GM21423 (cell line): ENCODE results near the gene GDPD5.

ENCODE experiments used
- ATAC-seq: cut with Tn5 transposase; IDR thresholded peaks from one replicate; pipeline ENCODE4 v1.9.1; 2021; ENCODE audit warnings: mild to moderate bottlenecking, moderate library complexity; ENCODE audit not compliant: unreplicated experiment

The GDPD5 gene

GRCh38 chr11:75474240-75474639 lies 51.5 kb downstream of the GDPD5 start:
- ATAC-seq, result no peak

- no peak for ATAC-seq
Observed at GRCh38 chr11:75473684-75474083, 52.1 kb downstream of the GDPD5 start.

GRCh38 chr11:75472081-75472732 lies 53.5 kb downstream of the GDPD5 start:
- ATAC-seq, result no peak

- ATAC-seq, result no peak
Observed at GRCh38 chr11:75471176-75471973, 54.4 kb downstream of the GDPD5 start.

DNA sequence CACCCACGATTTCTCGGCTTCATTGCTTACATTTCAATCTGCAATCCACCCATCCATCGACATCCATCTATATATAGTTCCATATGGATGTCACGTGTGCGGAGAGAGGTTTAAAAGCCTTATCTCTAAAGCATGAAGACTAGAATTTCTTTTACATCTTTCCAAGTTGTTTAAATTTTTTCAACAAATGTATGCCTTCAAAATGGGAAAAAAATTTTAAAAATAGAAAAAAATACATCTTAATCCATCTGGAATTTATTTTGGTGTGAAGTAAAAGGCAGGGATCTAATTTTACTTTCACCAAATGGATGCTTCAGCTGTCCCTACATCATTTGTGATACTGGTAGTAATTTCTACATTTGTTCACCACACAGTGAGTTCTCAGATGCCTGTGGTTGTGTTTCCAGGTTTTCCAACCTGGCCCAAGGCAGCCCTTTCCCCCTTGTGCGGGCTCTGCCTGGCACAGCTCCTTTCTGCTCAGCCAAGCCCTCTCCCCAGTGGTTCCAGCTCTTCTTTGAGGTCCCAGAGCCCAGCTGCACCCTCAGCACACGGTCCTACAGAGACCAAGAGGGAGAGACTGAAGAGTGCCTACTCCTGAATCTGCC lies 55.2 kb downstream of the GDPD5 start:
- no peak for ATAC-seq

DNA sequence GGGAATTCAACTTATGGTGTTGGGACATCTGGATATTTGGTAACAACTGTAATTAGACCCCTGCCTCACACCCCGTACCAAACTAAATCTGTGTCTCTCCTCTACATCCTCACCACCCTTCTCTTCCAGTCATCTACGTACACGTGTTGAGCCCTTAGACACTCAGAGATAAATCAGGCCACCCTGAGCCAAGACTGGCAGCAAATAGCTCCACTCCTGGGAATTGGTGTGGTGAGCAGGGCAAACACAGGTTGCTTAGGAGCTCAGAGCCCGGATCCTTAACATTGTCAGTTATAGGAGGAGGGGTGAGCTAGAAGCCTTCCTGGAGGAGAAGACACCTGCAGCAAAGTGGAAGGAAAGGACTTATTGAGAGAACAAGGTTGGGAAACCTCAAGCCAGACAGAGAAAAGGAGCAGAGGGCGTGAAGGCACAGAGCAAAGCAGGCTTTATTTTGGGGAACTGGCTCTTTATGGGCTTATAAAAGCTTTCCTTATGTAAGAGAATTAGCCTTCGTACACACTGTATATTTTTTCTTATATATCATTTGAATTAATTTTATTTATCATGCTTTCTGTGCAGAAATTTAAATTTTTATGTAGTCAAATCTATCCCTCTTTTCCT lies 55.8 kb downstream of the GDPD5 start:
- ATAC-seq, result no peak

DNA sequence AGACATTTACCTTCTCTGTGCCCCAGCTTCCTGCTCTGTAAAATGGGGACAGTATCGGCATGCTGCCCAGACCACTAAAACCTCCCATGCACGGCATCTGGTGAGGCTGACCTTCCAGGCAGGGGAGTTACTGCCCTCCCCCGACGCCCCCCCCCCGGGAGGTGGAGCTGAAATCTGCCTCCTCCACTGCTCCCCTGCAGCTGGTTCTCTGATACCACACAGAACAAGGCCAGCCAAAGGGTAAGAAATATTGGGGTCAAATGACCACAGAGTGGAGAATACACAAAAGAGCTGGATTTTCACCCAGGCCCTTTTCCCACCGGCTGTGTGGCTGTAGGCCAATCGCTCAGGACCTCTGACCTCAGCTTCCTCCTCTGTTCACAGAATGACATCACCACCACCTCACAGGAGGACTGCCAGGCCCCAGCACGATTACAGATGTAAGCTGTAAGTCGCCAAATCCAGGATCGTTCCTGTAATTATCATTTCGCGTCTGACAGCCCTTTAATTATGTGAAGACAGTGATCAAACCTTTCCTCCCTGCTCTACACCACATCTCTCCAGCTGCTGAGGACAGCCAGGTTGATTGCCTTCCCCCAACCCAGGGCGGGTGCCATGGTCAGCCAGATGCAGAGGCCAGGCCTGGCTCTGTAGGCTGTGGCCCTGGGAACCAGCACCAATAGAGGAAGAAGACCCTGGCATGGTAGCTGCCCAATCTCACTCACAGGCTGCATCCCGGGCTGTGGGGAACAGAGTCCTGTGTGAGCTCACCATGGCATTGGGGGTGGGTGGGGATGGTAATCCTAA lies 57.0 kb downstream of the GDPD5 start:
- ATAC-seq, result no peak

DNA sequence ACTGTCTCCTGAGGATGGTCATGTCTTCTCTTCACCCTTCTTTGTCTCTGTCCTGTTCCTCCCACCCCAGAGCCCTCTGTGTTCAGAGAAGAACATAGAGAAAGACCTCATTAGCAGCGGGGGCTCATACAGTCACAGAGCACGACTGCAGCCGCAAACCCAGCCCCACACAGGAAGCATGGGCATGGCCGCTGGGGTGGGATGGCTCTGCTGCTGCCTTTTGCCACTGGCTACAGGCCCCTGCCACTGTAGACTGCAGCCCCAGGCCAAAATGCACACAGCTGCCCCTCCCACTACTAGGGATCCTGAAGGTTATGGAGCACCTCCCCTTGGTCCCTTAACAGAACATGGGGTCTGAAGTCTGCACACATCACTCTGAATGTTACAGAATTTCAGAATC lies 57.9 kb downstream of the GDPD5 start:
- no peak for ATAC-seq

- no peak for ATAC-seq
Observed at GRCh38 chr11:75467311-75467710, 58.4 kb downstream of the GDPD5 start.

DNA sequence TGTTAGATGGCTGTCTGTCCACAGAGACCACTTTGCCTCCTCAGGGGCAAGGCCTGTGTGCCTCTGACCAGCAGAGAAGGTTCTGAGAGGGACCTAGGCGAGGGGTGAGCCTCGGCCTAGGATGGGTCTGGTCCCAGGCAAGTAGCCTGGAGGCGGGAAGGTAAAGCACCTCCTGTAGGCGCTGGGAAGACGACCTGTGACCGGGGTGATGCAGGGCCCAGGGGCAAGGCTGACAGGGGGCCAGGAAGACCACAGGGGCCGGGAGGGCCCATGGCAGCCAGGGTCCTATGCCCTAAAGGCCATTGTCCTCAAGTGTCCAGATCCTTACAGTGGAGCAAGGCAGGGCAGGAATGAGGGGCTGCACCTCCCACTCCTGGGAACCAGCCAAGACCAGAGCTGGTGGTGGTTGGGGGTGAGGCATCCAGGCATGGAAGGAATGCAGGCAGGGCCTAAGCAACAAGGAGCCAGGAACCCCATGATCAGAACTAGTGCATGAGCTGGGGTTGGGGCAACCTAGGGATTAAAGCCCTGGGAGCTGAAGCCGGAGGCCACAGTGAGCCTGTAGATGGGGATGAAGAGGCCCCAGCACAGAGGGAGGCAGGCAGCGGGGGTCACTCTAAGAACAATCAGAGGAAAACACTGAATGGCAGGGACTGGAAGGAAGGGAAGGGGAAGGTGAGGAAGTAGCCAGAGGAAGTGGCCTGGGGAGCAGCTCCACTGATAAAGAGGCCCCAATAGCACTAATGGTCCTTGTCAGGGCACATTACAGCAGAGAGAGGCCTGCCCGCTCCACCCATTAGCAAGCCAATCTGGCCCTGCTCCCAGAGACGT lies 59.8 kb downstream of the GDPD5 start:
- no peak for ATAC-seq

GRCh38 chr11:75463106-75463774 lies 62.5 kb downstream of the GDPD5 start:
- no peak for ATAC-seq

DNA sequence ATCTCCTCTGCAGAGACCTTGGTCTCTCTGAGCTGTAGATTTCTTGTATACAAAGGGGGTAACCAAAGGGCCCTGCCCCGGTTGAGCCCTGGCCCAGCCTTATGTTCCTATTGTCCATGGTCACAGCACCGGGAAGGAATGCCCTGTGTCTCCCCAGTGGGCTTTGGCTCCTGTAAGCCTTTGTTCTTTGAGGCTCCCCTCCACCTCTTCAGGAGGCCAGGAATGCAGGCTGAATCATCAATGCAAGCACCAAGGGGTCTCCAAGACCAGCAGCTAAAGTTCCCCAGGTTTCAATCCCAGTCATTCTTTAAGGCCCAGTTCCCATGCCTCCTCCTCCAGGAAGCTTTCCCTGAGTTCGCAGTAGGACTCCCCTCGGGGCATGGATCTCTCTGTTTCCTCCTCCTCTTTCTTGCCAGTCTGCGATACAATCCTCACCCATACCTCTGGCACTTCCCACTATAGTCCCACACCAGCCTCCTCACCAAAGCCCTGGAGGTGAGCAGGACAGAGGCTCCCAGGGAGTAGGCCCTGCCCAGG lies 63.6 kb downstream of the GDPD5 start:
- no peak for ATAC-seq

DNA sequence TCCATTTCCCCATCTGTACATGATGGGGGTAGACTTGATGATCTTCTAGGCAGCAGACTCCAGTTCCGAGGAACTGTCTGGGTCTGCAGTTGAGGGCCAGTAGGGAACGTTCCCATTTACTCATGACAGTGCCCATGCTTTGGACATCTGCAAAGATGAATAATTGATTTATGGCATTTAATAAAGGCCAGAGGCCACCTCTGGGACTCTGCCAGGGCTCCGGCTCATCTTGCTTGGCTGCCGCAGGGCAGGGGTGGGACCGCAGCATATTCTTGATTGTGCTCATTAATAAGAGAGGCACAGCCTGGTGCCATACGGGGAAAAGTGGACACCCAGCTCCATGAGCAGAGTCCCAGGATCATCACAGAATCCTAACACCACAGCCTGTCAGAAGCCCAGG lies 64.6 kb downstream of the GDPD5 start:
- no peak for ATAC-seq

- no peak for ATAC-seq
Observed at GRCh38 chr11:75456596-75457183, 69.1 kb downstream of the GDPD5 start.

GRCh38 chr11:75454987-75455386 lies 70.8 kb downstream of the GDPD5 start:
- ATAC-seq, result no peak

DNA sequence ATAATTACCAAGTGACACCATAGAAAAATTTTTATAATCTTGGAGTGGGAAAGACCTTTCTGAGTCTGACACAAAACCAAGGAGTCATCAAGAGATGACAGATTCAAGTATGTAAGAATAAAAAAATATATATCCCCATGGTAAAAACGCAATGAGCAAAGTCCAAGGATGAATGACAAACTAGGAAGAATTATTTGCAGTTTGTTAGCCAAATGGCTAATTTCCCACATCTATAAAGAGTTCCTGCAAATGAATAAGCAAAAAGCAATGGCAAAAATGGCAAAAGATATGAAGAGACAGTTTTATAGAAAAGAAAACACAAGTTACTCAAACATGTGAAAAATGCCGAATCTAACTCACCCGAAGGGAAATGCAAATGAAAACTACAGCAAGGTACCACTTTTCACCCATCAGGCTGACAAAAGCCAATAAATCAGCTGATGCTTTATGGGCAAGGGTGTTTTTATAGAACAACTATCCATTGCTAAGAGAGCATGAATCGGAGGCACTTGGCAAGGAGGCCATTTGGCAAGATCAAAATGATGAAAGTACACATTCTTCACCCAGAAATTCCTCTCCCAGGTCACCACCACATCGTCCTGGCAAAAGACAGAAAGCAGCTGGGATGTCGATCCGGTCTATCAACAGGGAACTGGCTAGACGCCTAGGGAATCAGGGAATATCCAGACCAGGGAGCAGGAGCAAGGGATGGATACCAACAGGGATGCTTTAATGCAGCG lies 71.7 kb downstream of the GDPD5 start:
- ATAC-seq, result no peak

DNA sequence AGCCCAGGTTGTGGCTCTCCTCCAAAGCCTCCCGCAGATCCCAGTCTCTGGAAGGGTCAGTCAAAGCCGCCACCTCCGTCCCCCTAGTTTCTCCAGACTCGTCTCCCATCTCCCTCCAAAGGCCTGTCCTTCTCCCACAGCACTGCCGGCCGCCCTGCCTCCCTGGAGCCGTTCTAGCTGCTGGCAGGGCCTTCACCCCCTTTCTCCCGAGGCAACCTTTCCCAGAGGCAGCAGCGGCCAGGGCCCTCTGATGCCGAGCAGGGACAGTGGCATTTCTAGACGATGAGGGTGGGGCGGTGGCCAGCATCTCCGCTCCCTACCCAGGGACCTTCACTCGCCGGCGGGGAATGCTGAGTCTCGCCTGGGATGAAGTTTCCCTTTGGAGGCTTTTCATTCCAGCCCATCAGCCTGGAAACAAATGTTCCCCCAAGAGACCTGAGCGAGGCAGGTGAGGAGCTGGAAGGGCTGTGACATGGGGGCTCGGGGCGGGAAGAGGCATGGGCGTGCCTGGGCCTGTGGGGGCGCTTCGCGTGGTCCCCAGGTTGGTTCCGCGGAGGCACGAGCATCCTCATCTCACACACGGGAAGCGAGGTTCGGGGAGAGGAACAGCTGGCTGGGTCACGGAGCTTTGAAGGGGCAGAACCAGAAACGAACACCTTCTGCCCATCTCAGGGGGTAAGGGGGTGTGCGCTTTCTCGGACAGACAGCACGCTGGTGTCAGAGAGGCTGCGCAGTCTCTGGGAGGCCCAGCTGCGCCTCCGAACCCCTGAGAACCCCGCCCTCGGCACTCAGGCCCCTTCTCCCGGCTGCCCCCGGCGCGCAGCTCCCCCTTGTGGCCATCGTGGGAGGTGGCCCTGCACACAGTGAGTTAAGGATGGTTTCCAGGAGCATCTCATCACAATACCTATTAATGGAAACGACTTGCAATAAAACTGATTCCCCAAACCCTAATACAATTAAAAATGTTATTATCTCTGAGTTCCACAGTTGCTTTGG lies 74.6 kb downstream of the GDPD5 start:
- ATAC-seq, result no peak
